GM20431 (cell line): Measurements from ENCODE around the gene PELO.

Source experiments
- in situ Hi-C: fragments of 300-500 bp; cut with MseI, MboI; formaldehyde crosslinking; loops from one replicate; pipeline ENCODE4 v1.15.0; 2020; ENCODE audit warnings: low sequenced_read_pairs; ENCODE audit not compliant: unreplicated experiment

The PELO gene

GRCh38 chr5:52770287-52770939 lies 17.3 kb upstream of the PELO start:
- in situ Hi-C loops = no loop called here

- in situ Hi-C loops = no loop called here
Observed at GRCh38 chr5:52771343-52772039, 16.2 kb upstream of the PELO start.

- in situ Hi-C loops = no loop called here
Observed at GRCh38 chr5:52772668-52773067, 15.0 kb upstream of the PELO start.

GRCh38 chr5:52773342-52773741 lies 14.4 kb upstream of the PELO start:
- in situ Hi-C loops = no loop called here

- in situ Hi-C loops = no loop called here
Observed at GRCh38 chr5:52774005-52774410, 13.7 kb upstream of the PELO start.

GRCh38 chr5:52776116-52776515 lies 11.6 kb upstream of the PELO start:
- in situ Hi-C loops = no loop called here

GRCh38 chr5:52777186-52777585 lies 10.5 kb upstream of the PELO start:
- in situ Hi-C loops = no loop called here

GRCh38 chr5:52778781-52779180 lies 8.9 kb upstream of the PELO start:
- in situ Hi-C loops = no loop called here

GRCh38 chr5:52779213-52779612 lies 8.5 kb upstream of the PELO start:
- in situ Hi-C loops = no loop called here

- in situ Hi-C loops = loop anchor here (10.0 kb wide), 1 partner anchor 131 kb away; no protein-coding TSS in a partner anchor
Observed at GRCh38 chr5:52783226-52783959, 4.3 kb upstream of the PELO start.

- in situ Hi-C loops = loop anchor here (10.0 kb wide), 1 partner anchor 130 kb away; no protein-coding TSS in a partner anchor
Observed at GRCh38 chr5:52784737-52785136, 3.0 kb upstream of the PELO start.

GRCh38 chr5:52786391-52786790 lies 1.3 kb upstream of the PELO start:
- in situ Hi-C loops = loop anchor here (10.0 kb wide), 1 partner anchor 128 kb away; no protein-coding TSS in a partner anchor

GRCh38 chr5:52786949-52787599 lies 642 bp upstream of the PELO start:
- in situ Hi-C loops = loop anchor here (10.0 kb wide), 1 partner anchor 128 kb away; no protein-coding TSS in a partner anchor

GRCh38 chr5:52788505-52788821 lies 747 bp downstream of the PELO start:
- in situ Hi-C loops = loop anchor here (10.0 kb wide), 1 partner anchor 126 kb away; no protein-coding TSS in a partner anchor

- in situ Hi-C loops = loop anchor here (10.0 kb wide), 1 partner anchor 125 kb away; no protein-coding TSS in a partner anchor
Observed at GRCh38 chr5:52789378-52789777, 1.7 kb downstream of the PELO start.

- in situ Hi-C loops = loop anchor here (10.0 kb wide), 1 partner anchor 125 kb away; no protein-coding TSS in a partner anchor
Observed at GRCh38 chr5:52789851-52790250, 2.1 kb downstream of the PELO start.

- in situ Hi-C loops = no loop called here
Observed at GRCh38 chr5:52791366-52791765, 3.6 kb downstream of the PELO start.

GRCh38 chr5:52794519-52794918 lies 6.8 kb downstream of the PELO start:
- in situ Hi-C loops = no loop called here

- in situ Hi-C loops = no loop called here
Observed at GRCh38 chr5:52796031-52796430, 8.3 kb downstream of the PELO start.

GRCh38 chr5:52796516-52797103 lies 8.9 kb downstream of the PELO start:
- in situ Hi-C loops = no loop called here
